Keratinocyte (primary cell): ENCODE data around the gene RP9. TPM values are rescaled to one million over a fixed set of nuclear protein-coding genes. Genes with fewer than 3 reads are reported as not detected.
A peak's percentile ranks its signal among the peaks of the same experiment; 100 is the strongest.

ENCODE experiments used
- DNase-seq: peaks from one replicate; pipeline ENCODE4 v3.0.0-alpha.2; 2011; ENCODE audit warnings: low read depth, missing footprints, low spot score
- FAIRE-seq: peaks from 2 replicates; lab custom pipeline; 2011; peaks lifted over from hg19 to GRCh38; lab: Jason Lieb, UNC
- H2AFZ ChIP-seq: 2 replicates; pipeline ENCODE4 v1.6.0; 2012; ENCODE audit warnings: low read length, control low read depth, inconsistent platforms; ENCODE audit not compliant: control insufficient read depth
- H3K27ac ChIP-seq: 2 replicates; pipeline ENCODE4 v1.5.1; 2011; ENCODE audit warnings: low read length; ENCODE audit not compliant: control insufficient read depth, insufficient read depth
- H3K27me3 ChIP-seq: 3 replicates; pipeline ENCODE4 v1.6.0; 2011; ENCODE audit warnings: low read length; ENCODE audit not compliant: control insufficient read depth, insufficient read depth; ENCODE audit errors: extremely low read depth
- H3K36me3 ChIP-seq, 2 experiments: 2 replicates in 1 of 2; 3 replicates in 1 of 2; pipeline ENCODE4 v1.5.1; 2011; ENCODE audit warnings: low read length in 2 of 2, mild to moderate bottlenecking in 1 of 2; ENCODE audit not compliant: control insufficient read depth in 2 of 2, insufficient read depth in 2 of 2; ENCODE audit errors: extremely low read depth in 1 of 2
- H3K4me1 ChIP-seq: 3 replicates; pipeline ENCODE4 v1.5.1; 2011; ENCODE audit warnings: low read length; ENCODE audit not compliant: control insufficient read depth, insufficient read depth; ENCODE audit errors: extremely low read depth
- H3K4me2 ChIP-seq: 3 replicates; pipeline ENCODE4 v1.6.0; 2011; ENCODE audit warnings: low read depth, low read length; ENCODE audit not compliant: control insufficient read depth, insufficient read depth; ENCODE audit errors: extremely low read depth
- H3K4me3 ChIP-seq, 3 experiments: fragments of 200-600 bp in 1 of 3; sonication (generic) in 1 of 3; 2 replicates in 2 of 3; 3 replicates in 1 of 3; pipeline ENCODE4 v1.5.1; 2011 to 2016; ENCODE audit warnings: low read length in 3 of 3, mild to moderate bottlenecking in 3 of 3, control low read depth in 2 of 3, inconsistent platforms in 1 of 3, low read depth in 1 of 3, mixed read lengths in 1 of 3, mixed run types in 1 of 3, moderate library complexity in 1 of 3; ENCODE audit not compliant: control insufficient read depth in 2 of 3, insufficient read depth in 2 of 3; ENCODE audit errors: extremely low read depth in 1 of 3
- H3K79me2 ChIP-seq: 2 replicates; pipeline ENCODE4 v1.6.0; 2012; ENCODE audit warnings: low read length; ENCODE audit not compliant: control insufficient read depth, insufficient read depth
- H3K9ac ChIP-seq: 3 replicates; pipeline ENCODE4 v1.6.0; 2011; ENCODE audit warnings: low read length; ENCODE audit not compliant: control insufficient read depth, insufficient read depth; ENCODE audit errors: extremely low read depth
- H3K9me1 ChIP-seq: 3 replicates; pipeline ENCODE4 v1.6.0; 2011; ENCODE audit warnings: low read length; ENCODE audit not compliant: control insufficient read depth, insufficient read depth; ENCODE audit errors: extremely low read depth
- H3K9me3 ChIP-seq: 2 replicates; pipeline ENCODE4 v1.5.1; 2012; ENCODE audit warnings: low read depth, low read length; ENCODE audit not compliant: control insufficient read depth
- H4K20me1 ChIP-seq: 3 replicates; pipeline ENCODE4 v1.6.0; 2011; ENCODE audit warnings: low read length; ENCODE audit not compliant: control insufficient read depth, insufficient read depth; ENCODE audit errors: extremely low read depth
- CTCF ChIP-seq, 3 experiments: IDR thresholded peaks in 1 of 3; conservative IDR thresholded peaks in 1 of 3; optimal IDR thresholded peaks in 1 of 3; 2 replicates in 2 of 3; 3 replicates in 1 of 3; pipeline versions ENCODE3 to v1.5.1; 2011; ENCODE audit warnings: low read length in 3 of 3, mild to moderate bottlenecking in 3 of 3, moderate library complexity in 2 of 3, control low read depth in 1 of 3, inconsistent platforms in 1 of 3; ENCODE audit not compliant: insufficient read depth in 2 of 3; ENCODE audit errors: extremely low read depth in 1 of 3
- EZH2 ChIP-seq: IDR thresholded peaks from one replicate; pipeline ENCODE4 v1.6.1; 2012; ENCODE audit warnings: inconsistent platforms, mild to moderate bottlenecking, low read length, moderate library complexity
- dilution Hi-C: fragments of 300-500 bp; cut with MboI; formaldehyde crosslinking; loops from one replicate; pipeline ENCODE4 v1.7.0; 2020; ENCODE audit warnings: low sequenced_read_pairs; ENCODE audit not compliant: extremely low pct_ligation_motif_present
- polyA plus RNA-seq, 5 experiments: library from polyadenylated mRNA; depleted of rRNA in 3 of 5; stranded (reverse) in 3 of 5; stranded (forward) in 1 of 5; unstranded in 1 of 5; fragments of >200 nt; gene quantifications; 1 replicate in 1 of 5; 2 replicates in 3 of 5; 3 replicates in 1 of 5; pipeline versions ENCODE4 v1.2.1 to v1.2.3, GENCODE V29; 2011 to 2012; ENCODE audit warnings: missing spikeins in 2 of 5, low read depth in 1 of 5, low replicate concordance in 1 of 5

Gene RP9
- polyA plus RNA-seq, 1 donor (not counting 4 experiments of a cell fraction or from before 2014, with no cell fraction given): 17.4 TPM

- TF ChIP-seq EZH2: no peak
- TF ChIP-seq CTCF (optimal IDR thresholded peaks at IDR 0.05 in 1 of 3, IDR thresholded peaks at IDR 0.05 in 1 of 3, conservative IDR thresholded peaks at IDR 0.05 in 1 of 3; ENCODE audit: extremely low read depth in 1 of 3, insufficient read depth in 2 of 3, low read length in 3 of 3): peak in 1 of 3 experiments; percentile 11
- DNase-seq (peak; percentile 63), FAIRE-seq (peak; percentile 81)
- Histone ChIP-seq H3K79me2 (no peaks in the 10 kb centered on the region), H3K9me1 (no peaks in the 10 kb centered on the region), H3K27me3 (no peaks in the 10 kb centered on the region), H3K36me3 (no peaks in the 10 kb centered on the region), H2AFZ (peak within 1 kb of the TSS; percentile 99), H3K4me3 (peak within 1 kb of the TSS; percentile 83 to 89 (median 85)), H4K20me1 (no peaks in the 10 kb centered on the region), H3K9me3 (no peaks in the 10 kb centered on the region), H3K9ac (peak within 1 kb of the TSS; percentile 66), H3K4me1 (peaks cover 3% of the 10 kb centered on the region), H3K4me2 (peak within 1 kb of the TSS; percentile 84), H3K27ac (peak within 1 kb of the TSS; percentile 72)
- dilution Hi-C loops: no loop called here
These were observed 20.0 kb upstream of the RP9 start, which contains the start of gene BBS9 for GRCh38 chr7:33128990-33129805. Gene BBS9 (plus strand): TSS chr7:33129564. CDS start chr7:33146253, 16,689 bp downstream.

- dilution Hi-C loops: no loop called here
- DNase-seq (no peak), FAIRE-seq (no peak)
These were observed 19.4 kb upstream of the RP9 start for GRCh38 chr7:33128631-33128989.

More at GRCh38 chr7:33128631-33128989, 19.4 kb upstream of the RP9 start:
- no peaks in the 10 kb centered on the region for H3K27me3 ChIP-seq
- H2AFZ ChIP-seq: peak overlapping the region; percentile 99
- H3K79me2 ChIP-seq: no peaks in the 10 kb centered on the region
- peak overlapping the region; percentile 83 to 89 (median 85) for H3K4me3 ChIP-seq
- H3K27ac ChIP-seq: peak overlapping the region; percentile 51
- no peaks in the 10 kb centered on the region for H4K20me1 ChIP-seq
- H3K4me1 ChIP-seq: peaks cover 3% of the 10 kb centered on the region
- TF ChIP-seq CTCF (optimal IDR thresholded peaks at IDR 0.05 in 1 of 3, IDR thresholded peaks at IDR 0.05 in 1 of 3, conservative IDR thresholded peaks at IDR 0.05 in 1 of 3; ENCODE audit: extremely low read depth in 1 of 3, insufficient read depth in 2 of 3, low read length in 3 of 3) (no peak), EZH2 (no peak)
- H3K9ac ChIP-seq: peak overlapping the region; percentile 66
- no peaks in the 10 kb centered on the region for H3K36me3 ChIP-seq
- H3K9me1 ChIP-seq: no peaks in the 10 kb centered on the region
- H3K9me3 ChIP-seq: no peaks in the 10 kb centered on the region
- peak overlapping the region; percentile 81 for H3K4me2 ChIP-seq
